LNCAP (cell line): ENCODE measurements around the gene OTUD5.

Experiments used
- TF ChIP-seq, protein P1 (sequence below): fragments of 450-650 bp; IDR thresholded peaks from 2 replicates; pipeline ENCODE4 v1.5.1; 2017; ENCODE audit warnings: mild to moderate bottlenecking

The OTUD5 gene

DNA sequence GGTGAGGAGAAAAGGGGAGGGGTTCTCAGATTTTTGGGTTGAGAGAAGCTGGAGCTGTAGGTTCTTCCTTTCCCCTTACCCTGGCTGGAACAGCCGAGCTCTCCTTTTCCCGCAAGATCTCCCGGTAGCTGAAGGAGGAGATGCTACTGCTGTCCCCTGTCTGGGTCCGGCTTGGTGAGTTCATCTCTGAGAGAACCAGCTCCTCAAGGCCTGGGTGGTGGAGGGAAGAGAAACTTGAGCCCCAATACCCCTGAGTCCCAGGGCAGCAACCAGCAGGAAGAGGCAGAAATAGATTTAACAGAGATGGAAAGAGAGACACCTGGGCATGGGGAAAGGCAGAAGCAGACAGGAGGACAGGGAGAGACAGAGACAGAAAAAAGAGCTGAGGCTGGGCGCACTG lies 20.8 kb upstream of the OTUD5 start:
- TF ChIP-seq, protein P1, sequence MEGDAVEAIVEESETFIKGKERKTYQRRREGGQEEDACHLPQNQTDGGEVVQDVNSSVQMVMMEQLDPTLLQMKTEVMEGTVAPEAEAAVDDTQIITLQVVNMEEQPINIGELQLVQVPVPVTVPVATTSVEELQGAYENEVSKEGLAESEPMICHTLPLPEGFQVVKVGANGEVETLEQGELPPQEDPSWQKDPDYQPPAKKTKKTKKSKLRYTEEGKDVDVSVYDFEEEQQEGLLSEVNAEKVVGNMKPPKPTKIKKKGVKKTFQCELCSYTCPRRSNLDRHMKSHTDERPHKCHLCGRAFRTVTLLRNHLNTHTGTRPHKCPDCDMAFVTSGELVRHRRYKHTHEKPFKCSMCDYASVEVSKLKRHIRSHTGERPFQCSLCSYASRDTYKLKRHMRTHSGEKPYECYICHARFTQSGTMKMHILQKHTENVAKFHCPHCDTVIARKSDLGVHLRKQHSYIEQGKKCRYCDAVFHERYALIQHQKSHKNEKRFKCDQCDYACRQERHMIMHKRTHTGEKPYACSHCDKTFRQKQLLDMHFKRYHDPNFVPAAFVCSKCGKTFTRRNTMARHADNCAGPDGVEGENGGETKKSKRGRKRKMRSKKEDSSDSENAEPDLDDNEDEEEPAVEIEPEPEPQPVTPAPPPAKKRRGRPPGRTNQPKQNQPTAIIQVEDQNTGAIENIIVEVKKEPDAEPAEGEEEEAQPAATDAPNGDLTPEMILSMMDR: no peak

DNA sequence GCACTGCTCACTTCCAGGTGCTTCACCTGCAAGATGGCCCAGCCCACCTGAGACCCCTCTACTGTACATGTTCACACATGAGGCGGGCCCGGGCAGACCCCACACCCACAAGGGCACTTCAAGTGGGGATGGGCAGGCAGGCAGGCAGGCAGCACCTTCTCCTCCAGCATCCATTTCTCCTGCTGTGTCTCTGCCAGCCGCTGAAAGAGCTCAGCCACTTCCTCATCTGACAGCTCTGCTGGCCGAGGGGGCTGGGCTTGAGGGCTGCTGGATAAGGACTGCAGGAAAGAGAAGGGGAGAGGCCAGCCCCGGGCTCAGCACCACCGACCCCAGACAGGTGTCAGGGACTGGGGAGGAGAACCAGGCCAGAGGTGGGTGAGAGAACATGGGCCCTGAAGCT lies 18.7 kb upstream of the OTUD5 start:
- TF ChIP-seq, protein P1: no peak

DNA sequence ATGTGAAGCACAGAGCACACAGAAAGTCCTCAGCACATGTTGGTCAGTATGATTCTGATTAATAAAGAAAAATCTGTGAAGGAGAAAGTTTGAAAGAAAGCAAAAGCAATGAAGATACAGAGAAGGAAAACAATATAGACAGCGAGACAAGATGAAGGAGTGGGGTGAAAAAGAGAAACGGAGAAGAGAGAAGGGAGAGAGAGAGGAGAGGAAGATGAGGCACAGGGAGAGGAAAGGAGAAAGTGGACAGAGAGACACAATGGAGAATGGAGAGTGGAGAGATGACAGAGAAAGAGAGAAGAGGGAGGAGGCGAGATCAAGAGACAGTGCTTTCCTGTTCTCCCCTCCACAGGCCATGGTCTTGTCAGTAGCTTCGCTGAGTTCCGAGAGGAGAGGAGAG lies 18.1 kb upstream of the OTUD5 start:
- TF ChIP-seq, protein P1: no peak

DNA sequence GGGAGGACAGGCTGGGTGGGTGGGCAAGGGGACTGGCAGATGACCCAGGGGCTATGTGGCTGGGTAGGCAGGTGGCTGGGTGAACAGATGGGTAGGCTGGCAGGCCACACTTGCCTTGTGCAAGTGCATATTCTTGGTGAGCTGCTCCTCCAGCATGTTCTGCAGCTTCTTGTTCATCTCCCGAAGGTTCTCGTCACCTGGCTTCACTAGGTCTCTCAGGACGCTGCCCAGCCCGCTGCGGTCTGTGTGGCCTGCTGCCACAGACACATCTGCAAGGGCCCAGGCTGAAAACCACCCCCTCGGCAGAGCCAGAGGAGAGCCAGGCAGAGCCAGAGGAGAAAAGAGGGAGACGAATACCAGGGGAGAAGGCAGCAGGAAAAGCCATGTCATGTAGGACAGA lies 17.6 kb upstream of the OTUD5 start:
- TF ChIP-seq, protein P1: no peak

DNA sequence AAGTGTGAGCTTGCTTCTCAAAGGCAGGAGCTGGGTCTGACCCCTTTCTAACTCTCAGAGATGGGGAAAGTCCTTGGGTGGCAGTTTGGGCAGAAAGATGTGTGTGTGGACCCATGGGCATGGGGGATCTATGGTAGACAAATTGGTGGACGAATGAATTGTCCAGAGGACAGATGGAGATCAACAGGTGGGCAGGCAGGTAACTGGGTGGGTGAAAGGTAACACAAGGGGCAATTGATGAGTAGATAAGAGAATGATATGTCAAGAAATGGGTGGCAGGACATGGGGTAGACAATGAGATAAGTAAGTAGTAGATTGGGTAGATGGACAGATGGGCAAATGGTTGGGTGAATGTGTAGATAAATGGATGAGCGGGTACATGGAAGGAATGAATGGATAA lies 17.2 kb upstream of the OTUD5 start:
- TF ChIP-seq, protein P1: no peak

DNA sequence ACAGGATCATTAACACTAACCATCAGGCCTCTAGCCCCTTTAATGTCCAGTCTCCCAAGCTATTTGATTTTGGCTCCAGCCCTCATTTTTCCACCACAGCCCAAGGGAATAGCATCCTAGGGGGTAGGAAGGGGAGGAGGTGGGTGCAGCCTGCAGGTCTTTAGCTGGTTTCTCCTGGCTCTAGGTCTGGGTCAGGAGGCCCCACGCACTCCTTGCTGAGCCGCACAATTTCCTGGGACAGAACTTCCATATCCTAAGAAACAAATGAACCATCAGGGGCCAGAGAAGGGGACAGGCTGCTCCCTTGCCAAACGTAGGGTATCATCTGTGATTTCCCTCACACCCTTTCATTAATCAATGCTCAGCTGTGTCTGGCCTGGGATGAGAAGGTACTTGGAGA lies 16.6 kb upstream of the OTUD5 start:
- TF ChIP-seq, protein P1: no peak

DNA sequence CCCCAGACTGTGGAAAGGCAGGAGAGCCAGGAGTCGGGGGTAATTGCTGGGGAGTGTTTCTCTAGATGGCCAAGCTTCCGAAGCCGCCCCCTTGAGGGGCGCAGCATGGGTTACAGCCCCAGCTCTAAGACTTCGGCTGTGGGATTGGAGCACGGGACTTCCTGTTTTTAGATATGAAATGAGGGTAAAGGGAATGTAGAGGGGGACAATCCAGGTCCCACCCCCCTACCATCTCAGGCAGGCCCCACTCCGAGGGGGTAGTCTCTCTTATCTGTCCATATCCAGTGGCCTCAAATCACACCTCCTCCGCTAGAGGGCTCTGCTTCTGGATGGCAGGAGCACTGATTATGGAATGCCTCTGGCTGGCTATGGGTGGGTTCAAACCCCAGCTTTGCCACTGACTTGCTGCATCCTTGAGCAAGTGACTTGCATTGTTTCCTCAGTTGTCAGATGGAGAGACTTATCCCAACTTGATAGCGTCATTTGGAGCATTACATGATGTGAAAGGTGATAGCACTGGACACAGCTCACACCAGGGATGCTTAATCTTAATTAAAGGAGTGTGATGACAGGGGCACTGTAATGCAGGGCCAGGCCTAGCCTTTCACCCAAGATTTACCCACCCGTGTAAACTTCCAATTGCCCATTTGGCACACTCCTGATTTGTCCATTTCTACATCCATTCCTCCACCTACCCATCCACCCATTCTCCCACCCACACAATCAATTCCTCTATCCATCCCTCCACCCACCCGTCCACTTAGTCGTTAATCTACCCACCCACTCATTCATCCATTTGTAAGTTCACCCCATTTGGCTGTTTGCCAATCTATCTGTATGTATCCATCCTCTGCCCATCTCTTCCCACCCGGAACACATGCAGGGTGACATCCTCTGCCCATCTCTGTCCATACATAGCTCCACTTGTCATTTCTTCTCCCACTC lies 15.1 kb upstream of the OTUD5 start:
- TF ChIP-seq, protein P1: peak; percentile 59
